Stomach (tissue), 9 donors: ENCODE results near the gene BRCA1. TPM values are rescaled to one million over a fixed set of nuclear protein-coding genes. Genes with fewer than 3 reads are reported as not detected.
"Not testable (repeated sequence)": the region's sequence is repeated elsewhere in the genome, so short reads cannot be mapped to it uniquely, and the experiment has no call there.

Experiments used
- DNase-seq, 2 donors: peaks; one replicate each; pipeline versions ENCODE4 v3.0.0 to v3.0.0-alpha.2; 2013 to 2019
- H3K27ac ChIP-seq, 5 donors: fragments of 200-600 bp in 4 of 5; sonication (generic) in 4 of 5; one replicate each; pipeline ENCODE4 v1.5.1; 2013 to 2019; ENCODE audit warnings: mild to moderate bottlenecking in 1 of 5, moderate library complexity in 1 of 5
- H3K27me3 ChIP-seq, 3 donors: fragments of 200-600 bp; sonication (generic); one replicate each; pipeline ENCODE4 v1.5.1; 2017 to 2019; ENCODE audit warnings: mixed run types in 1 of 3
- H3K36me3 ChIP-seq, 4 donors: fragments of 200-600 bp; sonication (generic); 1 replicate in 3 of 4; 2 replicates in 1 of 4; pipeline ENCODE4 v1.5.1; 2016 to 2019
- H3K4me1 ChIP-seq, 4 donors: fragments of 200-600 bp; sonication (generic); one replicate each; pipeline ENCODE4 v1.5.1; 2016 to 2019
- H3K4me3 ChIP-seq, 4 donors: fragments of 200-600 bp; sonication (generic) in 3 of 4; one replicate each; pipeline ENCODE4 v1.5.1; 2016 to 2019; ENCODE audit warnings: mild to moderate bottlenecking in 1 of 4
- H3K9me3 ChIP-seq, 4 donors: fragments of 200-600 bp; sonication (generic); one replicate each; pipeline ENCODE4 v1.5.1; 2016 to 2019
- CTCF ChIP-seq, 7 experiments: fragments of 450-650 bp in 4 of 7; fragments of 200-600 bp in 3 of 7; sonication (generic) in 3 of 7; IDR thresholded peaks; one replicate each; pipeline ENCODE4 v1.5.1; 2016 to 2019; ENCODE audit warnings: antibody characterized with exemption in 7 of 7, control low read depth in 2 of 7, mild to moderate bottlenecking in 1 of 7
- EP300 ChIP-seq: sonication (generic); formaldehyde crosslinking; IDR thresholded peaks from one replicate; pipeline ENCODE4 v1.6.1; 2017; ENCODE audit warnings: antibody characterized with exemption
- POLR2A ChIP-seq, 4 donors: fragments of 450-650 bp; IDR thresholded peaks; one replicate each; pipeline ENCODE4 v1.6.1; 2016; ENCODE audit warnings: antibody characterized with exemption in 4 of 4, control low read depth in 2 of 4, mild to moderate bottlenecking in 1 of 4, moderate library complexity in 1 of 4
- POLR2AphosphoS5 ChIP-seq, 3 donors: sonication (generic); formaldehyde crosslinking; IDR thresholded peaks; one replicate each; pipeline ENCODE4 v1.6.1; 2016; ENCODE audit warnings: antibody characterized with exemption in 3 of 3
- WGBS, 5 donors: extraction: QIAGEN DNeasy Blood & Tissue Kit in 3 of 5; methylation state at CpG; one replicate each; pipeline versions ENCODE4 v1.1.5 to v1.1.7; 2013 to 2018; 5-methylcytosine and 5-hydroxymethylcytosine counted together
- intact Hi-C: fragments of 100-400 bp; cut with DNase I; formaldehyde crosslinking; loops from one replicate; pipeline ENCODE4 v1.15.1; 2023; ENCODE audit warnings: low total_unique reads
- polyA plus RNA-seq, 3 donors: library from polyadenylated mRNA; stranded (reverse); fragments of 200-250 nt; gene quantifications; one replicate each; pipeline ENCODE4 v1.2.3, GENCODE V29; 2013
- total RNA-seq, 5 donors: library from RNA; depleted of rRNA; stranded (reverse); fragments of >200 nt; gene quantifications; one replicate each; pipeline versions ENCODE4 v1.1.0 to v1.2.3, GENCODE V29; 2014 to 2016
- donor health status: healthy with polysubstance abuse.
- donor health status: Bipolar disorder and iron deficiency.
- donor health status: healthy.

Gene BRCA1
- total and polyA plus RNA-seq, 8 donors: 2.0 to 47.5 (median 14.3) TPM

GRCh38 chr17:43140396-43141332 is 15.5 kb upstream of the BRCA1 start:
- no peak overlapping the region for H3K4me3 ChIP-seq
- H3K36me3 ChIP-seq: peaks cover 9 to 51% (median 30%) of the 10 kb centered on the region in 4 donors
- H3K27ac ChIP-seq: no peak overlapping the region
- no peak for DNase-seq
- H3K4me1 ChIP-seq: no peaks in the 10 kb centered on the region
- no peak for TF ChIP-seq POLR2AphosphoS5 (IDR thresholded peaks at IDR 0.05)
- no peak for TF ChIP-seq CTCF (IDR thresholded peaks at IDR 0.05)
- TF ChIP-seq POLR2A (IDR thresholded peaks at IDR 0.05): no peak
- TF ChIP-seq EP300: no peak
- H3K9me3 ChIP-seq: no peaks in the 10 kb centered on the region
- H3K27me3 ChIP-seq: no peaks in the 10 kb centered on the region
- intact Hi-C loops: no loop called here
- 82 to 90% (median 88%) methylated on average over 11 of the region's 11 CpGs for WGBS, 5 donors

GRCh38 chr17:43138531-43138930 is 13.4 kb upstream of the BRCA1 start:
- H3K9me3 ChIP-seq, DNase-seq, H3K4me1 ChIP-seq, H3K27me3 ChIP-seq, H3K27ac ChIP-seq, intact Hi-C loops, H3K4me3 ChIP-seq: not testable (repeated sequence)
- peaks cover 14 to 52% (median 35%) of the 10 kb centered on the region in 4 donors for H3K36me3 ChIP-seq
- 82 to 88% (median 87%) methylated on average over 3 to 4 of the region's 4 CpGs for WGBS, 5 donors

- intact Hi-C loops, H3K4me1 ChIP-seq, H3K27me3 ChIP-seq, DNase-seq, H3K4me3 ChIP-seq, H3K9me3 ChIP-seq, H3K27ac ChIP-seq: not testable (repeated sequence)
- H3K36me3 ChIP-seq: peaks cover 18 to 55% (median 42%) of the 10 kb centered on the region in 4 donors
- 75 to 91% (median 91%) methylated on average over 3 of the region's 3 CpGs for WGBS, 5 donors
Measured at GRCh38 chr17:43136574-43136973, 11.4 kb upstream of the BRCA1 start.

- no peak overlapping the region for H3K4me3 ChIP-seq
- no peaks in the 10 kb centered on the region for H3K9me3 ChIP-seq
- DNase-seq: no peak
- 95 to 99% (median 97%) methylated on average over 19 of the region's 19 CpGs for WGBS, 5 donors
- intact Hi-C loops: no loop called here
- H3K4me1 ChIP-seq: peaks cover 0 to 2% (median under 1%) of the 10 kb centered on the region in 4 donors
- no peak for TF ChIP-seq EP300
- TF ChIP-seq POLR2A (IDR thresholded peaks at IDR 0.05): no peak
- no peak for TF ChIP-seq CTCF (IDR thresholded peaks at IDR 0.05)
- TF ChIP-seq POLR2AphosphoS5 (IDR thresholded peaks at IDR 0.05): no peak
- no peak overlapping the region for H3K27ac ChIP-seq
- no peaks in the 10 kb centered on the region for H3K27me3 ChIP-seq
- H3K36me3 ChIP-seq: peaks cover 18 to 47% (median 43%) of the 10 kb centered on the region in 4 donors
Measured at GRCh38 chr17:43135454-43135819, 10.3 kb upstream of the BRCA1 start.

GRCh38 chr17:43134774-43135453 is 9.8 kb upstream of the BRCA1 start:
- Histone ChIP-seq H3K4me1 (peaks cover 0 to 7% (median 5%) of the 10 kb centered on the region in 4 donors), H3K9me3 (no peaks in the 10 kb centered on the region), H3K4me3 (no peak overlapping the region), H3K36me3 (peaks cover 18 to 45% (median 43%) of the 10 kb centered on the region in 4 donors), H3K27ac (no peak overlapping the region), H3K27me3 (no peaks in the 10 kb centered on the region)
- intact Hi-C loops: no loop called here
- TF ChIP-seq POLR2A (IDR thresholded peaks at IDR 0.05): no peak
- no peak for TF ChIP-seq EP300
- no peak for TF ChIP-seq POLR2AphosphoS5 (IDR thresholded peaks at IDR 0.05)
- no peak for TF ChIP-seq CTCF (IDR thresholded peaks at IDR 0.05)
- 93 to 98% (median 96%) methylated on average over 5 to 25 of the region's 25 CpGs for WGBS, 5 donors
- no peak for DNase-seq

- H3K27me3 ChIP-seq, H3K4me3 ChIP-seq, H3K9me3 ChIP-seq, DNase-seq, H3K27ac ChIP-seq, intact Hi-C loops: not testable (repeated sequence)
- H3K36me3 ChIP-seq: peaks cover 18 to 45% (median 43%) of the 10 kb centered on the region in 4 donors
- 93 to 100% (median 96%) methylated on average over 5 of the region's 5 CpGs for WGBS, 5 donors
- peaks cover 10 to 20% (median 17%) of the 10 kb centered on the region in 4 donors for H3K4me1 ChIP-seq
Measured at GRCh38 chr17:43133439-43133838, 8.3 kb upstream of the BRCA1 start.
